Stimulated activated CD8-positive, alpha-beta memory T cell treated with anti-CD3 and anti-CD28 coated beads, Interleukin-2, amount 100 ng/mL, for 48 hours (primary cell): ENCODE measurements around the gene ECE1.

Experiments
- DNase-seq, 2 donors: peaks; one replicate each; pipeline ENCODE4 v3.0.0-alpha.2; 2020; ENCODE audit warnings: low read depth in 2 of 2

Gene ECE1

DNA sequence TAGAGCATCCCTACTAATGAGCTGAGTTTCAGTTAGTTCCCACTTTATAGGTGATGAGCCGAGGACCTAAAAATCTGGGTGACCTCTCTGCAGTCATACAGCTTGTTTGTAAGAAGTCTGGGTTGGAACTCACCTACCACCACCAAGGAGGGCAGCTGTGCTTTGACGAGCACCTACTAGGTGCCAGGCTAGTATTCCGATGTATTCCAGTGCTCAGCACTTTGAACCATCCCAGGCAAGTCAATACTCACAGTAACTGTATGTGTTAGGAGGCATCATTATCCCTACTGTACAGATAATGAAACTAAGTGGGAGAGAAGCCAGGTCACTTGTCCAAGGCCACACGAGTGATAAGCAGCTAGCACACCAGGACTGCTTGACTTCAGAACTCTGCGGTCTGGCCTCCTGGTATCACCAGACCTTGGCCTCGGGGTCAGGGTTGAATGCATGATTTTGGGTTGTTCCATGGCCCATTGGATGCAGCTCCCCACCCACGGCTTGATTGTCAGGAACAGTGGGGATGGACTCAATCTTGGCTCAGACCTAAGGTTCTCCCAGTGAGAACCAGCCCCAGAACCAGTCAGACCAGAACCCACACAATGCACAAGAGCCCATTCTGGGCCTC is 20.7 kb downstream of the ECE1 start:
- no peak for DNase-seq

DNA sequence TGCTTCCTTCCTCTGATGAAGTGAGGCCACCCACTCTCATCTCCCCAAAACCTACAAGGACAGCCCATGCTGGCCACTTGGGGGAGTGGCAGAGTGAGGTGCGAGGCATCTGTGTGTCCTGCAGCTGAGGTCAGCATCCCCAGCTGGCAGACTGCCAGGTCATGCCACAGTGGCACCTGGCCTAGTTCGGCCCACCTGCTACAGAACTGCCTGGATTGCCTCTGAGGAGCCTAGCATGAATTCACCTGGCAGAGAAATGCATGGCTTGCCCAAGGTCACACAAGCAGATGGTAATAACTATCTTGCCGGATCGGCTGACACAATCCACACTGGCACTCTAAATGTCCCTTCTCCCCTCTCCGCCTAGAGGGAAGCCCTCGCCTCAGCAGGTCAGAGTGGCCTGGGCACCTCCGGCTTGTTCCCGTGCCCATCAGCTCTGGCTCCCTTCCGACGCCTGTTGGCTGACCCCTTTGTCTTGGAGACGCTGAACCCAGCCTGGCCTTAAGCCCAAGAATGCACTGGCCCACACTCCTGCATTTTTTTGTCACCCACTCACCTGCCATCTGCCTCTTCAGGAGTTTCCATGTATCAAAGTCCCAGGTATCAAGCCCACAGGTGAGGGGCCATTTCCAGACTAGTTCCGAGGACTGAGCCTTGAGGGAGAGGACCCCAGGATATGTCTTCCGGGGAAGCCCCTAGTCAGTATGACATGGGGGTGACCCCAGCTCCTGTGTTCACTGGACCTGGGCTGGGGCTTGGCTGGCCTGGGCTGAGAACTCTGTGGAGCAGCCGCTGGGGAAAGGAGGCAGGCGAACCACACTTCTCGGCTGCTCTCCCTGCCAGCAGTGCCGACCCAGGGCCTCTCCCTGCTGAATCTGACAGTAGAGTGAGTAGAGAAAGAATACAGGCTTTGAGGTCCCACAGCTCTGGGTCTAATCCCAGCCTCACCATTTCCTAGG is 21.7 kb downstream of the ECE1 start:
- DNase-seq = no peak

DNA sequence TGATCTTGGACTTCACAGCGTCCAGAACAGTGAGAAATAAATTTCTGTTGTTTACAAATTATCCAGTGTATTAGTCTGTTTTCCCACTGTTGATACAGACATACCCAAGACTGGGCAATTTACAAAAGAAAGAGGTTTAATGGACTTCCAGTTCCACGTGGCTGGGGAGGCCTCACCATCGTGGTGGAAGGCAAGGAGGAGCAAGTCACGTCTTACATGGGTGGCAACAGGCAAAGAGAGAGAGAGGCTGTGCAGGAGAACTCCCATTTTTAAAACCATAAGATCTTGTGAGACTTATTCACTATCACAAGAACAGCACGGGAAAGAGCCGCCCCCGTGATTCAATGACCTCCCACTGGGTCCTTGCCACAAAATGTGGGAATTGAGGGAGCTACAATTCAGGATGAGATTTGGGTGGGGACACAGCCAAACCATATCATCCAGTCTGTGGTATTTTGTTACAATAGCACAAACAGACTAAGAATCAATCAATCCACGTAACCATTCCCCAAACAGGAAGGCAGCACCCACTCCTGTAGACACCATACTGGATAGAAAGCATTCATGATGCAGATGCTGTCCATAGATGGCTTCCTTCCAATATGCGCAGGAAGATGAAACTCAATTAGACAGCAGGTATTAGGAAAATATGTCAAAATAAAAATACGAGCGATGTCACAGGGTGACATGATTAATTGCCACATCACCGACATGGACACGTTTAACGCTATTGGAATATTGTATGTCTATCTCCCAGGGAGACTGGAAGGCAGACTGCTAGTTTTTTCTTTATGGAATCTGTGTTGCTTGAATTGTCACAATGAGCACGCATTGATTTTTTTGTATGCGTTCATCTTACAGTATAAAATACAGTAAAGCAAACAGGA is 22.8 kb downstream of the ECE1 start:
- no peak for DNase-seq

DNA sequence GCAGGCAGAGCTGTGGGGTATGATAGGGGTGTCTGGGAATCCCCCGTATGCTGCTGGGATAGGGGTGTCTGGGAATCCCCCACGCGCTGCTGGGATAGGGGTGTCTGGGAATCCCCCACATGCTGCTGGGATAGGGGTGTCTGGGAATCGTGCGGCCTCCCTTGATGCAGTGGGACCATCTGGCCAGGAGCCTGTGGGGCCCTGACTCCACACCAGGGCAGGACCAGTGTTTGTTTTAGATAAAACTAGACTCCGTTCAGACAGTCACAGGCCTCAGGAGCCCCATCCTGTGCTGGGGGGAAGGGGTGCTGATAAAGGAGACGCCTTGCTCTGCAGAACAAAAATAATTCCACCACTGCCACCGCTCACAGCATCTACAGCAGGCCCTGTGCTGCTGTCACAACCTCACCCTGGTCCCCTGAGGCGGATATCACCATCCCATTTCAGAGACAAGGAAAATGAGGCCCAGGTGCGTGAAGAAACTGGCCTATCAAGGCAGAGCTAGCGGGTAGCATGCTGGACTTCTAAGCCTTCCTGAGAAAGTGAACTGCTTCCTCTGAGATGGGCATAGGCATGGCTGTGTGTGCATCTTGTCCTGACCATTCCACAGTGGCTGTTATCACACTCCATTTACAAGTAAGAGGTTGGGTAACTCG is 24.0 kb downstream of the ECE1 start:
- DNase-seq = no peak

DNA sequence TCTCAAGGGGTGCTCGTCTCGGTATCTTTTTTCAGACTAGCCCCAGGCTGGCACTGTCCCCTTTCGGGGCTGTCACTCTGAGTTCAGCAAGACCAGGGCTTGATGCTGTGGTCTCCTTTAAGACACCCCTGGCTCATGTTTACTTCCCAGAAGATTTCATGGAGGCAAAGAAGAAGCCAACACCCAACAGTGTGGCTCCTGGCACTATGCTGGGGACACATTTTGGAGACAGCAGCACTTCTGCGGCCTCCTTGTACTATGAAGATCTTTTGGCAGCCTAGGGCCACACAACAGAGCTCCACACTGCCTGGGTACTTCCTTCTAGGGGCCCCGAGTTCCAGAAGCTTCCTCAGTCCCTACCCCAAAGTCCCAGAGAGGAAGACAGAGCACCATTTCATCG is 24.6 kb downstream of the ECE1 start:
- DNase-seq = no peak

DNA sequence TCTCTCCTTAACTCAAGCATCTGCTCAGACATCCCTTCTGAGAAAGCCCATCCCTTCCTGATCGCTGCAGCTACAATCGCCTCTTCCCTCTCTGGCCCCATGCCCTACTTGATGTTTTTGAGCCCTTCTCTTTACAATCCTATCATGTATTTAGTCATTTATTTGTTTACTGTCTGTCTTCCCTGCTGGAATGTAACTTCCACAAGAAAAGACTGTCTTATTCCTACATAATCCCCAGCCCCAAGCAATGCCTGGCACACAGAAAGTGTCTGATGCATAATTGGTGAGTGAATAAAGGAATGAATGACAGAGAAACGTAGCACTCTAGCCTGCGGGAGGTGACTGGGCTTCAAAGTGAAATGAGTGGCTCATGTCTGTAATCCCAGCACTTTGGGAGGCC is 25.4 kb downstream of the ECE1 start:
- no peak for DNase-seq

DNA sequence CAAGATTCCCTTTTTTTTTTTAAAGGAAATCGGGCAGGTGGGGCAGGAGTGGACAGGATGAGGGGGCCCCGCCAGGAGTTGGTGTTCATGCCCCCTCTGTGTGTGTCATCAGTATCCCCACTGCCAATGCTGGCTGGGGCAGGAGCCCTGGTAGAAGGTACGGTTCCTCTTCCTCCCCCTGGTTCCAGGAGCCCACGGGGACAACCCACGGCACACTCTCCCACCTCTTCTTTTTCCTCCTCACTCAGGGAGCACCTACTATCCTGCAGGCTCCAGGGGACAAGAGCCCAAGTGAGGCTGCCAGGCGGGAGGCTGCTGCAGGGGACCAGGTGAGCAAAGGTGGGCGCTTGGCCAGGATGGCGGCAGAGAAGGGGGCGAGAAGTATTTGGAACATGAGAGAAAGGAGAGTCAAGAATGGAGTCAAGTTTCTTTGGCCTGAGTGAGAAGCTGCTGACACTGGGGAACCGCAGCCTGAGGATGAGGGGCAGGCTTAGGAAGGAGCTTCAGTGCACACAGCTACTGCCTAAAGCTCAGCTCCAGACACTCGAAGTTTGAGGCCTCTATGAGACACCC is 26.5 kb downstream of the ECE1 start:
- DNase-seq = no peak

DNA sequence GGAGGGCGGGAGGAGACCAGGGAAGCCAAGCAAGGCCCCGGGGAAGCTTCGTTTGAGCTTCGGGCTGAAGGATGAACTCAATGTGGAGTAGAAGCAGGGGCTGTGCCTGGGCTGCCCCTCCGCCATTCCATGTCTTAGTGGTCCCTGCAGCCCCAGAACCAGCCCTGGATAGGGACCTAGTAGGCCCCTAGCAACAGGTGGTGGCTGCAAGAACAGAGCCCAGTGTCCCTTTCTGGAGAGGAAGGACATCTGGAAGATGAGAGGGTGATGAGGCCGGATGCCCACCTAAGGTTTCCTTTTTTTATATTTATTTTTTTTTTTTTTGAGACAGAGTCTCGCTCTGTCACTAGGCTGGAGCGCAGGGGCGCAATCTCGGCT is 27.2 kb downstream of the ECE1 start:
- no peak for DNase-seq

DNA sequence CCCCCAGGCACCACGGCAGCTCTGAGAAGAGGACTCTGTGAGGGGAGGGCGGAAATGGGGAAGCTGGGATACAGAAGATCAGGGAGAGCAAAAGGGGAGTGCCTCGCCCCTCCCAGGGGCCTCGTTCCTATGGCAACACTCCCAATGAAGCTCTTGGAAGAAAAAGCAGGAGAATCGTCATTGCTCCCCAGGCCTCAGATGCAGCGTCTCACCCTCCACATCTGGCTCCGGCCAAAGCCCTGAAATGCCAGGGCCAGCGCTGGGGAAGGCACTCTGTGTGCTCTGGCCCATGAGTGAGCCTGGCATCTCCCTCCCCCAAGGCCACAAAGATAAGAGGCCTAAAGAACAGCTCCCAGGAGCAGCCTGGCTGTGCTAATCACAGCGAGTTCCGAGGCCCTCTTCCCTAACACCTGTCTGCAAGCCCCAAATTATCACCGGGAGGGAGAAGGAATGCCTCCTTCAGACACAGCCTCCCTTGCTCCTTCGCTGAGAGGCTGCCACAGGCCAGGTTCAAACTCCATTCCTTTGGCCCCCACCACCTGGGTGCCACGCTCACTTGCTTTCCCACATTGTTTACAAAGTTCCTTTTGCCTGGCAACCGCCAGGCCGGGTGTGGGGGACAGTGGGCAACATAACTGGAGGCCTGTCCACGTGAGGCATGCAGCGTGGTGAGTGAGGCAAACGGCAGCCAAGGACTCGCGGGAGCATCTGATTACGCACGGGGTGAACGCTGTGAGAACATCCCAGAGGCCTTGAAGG is 27.8 kb downstream of the ECE1 start:
- DNase-seq = no peak

DNA sequence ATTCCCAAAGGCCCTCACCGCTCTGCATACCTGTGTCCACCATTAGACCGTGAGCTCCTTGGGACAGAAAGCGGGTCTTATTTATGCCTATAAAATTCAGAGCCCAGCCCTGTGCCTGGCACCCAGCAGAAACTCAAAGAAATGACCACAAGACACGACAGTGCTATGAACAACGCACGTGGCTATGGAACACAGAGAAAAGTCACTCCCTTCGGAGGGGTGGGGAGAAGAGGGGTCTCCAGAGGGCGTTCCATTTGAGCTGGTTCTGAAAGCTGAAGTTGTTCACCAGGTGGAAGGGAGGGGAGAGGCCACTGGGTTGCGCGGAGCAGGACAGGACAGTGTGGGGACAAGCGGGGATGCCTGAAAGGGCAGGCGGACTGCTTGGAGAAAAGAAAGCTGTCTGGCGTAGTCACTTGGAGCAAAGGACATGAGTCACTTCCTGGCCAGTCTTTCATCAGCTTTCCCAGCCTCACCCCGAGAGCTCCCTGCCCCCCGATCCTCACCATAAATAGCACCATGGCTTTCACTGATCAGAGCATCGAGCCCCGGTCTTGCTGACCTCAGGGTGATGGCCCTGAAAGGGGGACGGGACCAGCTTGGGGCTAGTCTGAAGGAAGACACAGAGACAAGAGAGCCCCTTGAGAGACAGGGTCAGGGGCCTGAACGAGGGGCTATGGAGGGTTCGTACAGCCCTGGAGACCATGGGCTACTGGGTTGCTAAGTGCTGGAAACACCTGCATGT is 28.5 kb downstream of the ECE1 start:
- no peak for DNase-seq

DNA sequence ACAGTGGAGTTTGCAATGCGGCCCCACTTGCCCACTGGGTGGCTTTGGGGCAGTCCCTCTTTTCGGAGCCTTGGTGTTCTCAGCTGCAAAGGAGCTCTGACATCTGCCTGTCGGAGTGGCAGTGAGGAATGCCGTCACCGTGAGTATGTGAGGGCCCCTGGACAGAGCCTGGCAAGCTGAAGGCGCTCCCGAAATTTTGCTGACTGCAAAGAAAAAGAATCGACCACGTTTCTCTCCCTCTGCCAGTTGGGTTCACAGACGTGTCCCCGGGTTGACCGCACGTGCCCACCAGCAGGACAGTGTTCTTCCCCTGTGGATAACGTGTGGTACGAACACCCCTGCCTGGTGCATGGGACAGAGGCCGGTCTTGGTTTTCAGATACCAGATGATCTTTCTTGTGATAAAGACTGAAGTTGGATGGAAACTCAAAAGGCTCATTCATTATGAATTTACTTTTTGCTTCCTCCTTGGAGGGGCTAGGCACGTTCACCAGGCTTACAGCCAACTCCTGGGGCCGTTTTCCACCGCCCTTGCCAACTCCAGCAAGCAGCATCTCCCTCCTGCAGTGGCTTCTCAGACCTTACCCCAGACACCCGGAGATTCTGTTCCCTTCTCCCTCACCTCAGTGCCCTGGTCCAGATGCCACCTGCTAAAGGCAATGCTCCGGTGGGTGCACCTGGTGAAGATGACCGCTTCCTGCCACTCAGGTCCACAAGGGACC is 29.7 kb downstream of the ECE1 start:
- DNase-seq = no peak

DNA sequence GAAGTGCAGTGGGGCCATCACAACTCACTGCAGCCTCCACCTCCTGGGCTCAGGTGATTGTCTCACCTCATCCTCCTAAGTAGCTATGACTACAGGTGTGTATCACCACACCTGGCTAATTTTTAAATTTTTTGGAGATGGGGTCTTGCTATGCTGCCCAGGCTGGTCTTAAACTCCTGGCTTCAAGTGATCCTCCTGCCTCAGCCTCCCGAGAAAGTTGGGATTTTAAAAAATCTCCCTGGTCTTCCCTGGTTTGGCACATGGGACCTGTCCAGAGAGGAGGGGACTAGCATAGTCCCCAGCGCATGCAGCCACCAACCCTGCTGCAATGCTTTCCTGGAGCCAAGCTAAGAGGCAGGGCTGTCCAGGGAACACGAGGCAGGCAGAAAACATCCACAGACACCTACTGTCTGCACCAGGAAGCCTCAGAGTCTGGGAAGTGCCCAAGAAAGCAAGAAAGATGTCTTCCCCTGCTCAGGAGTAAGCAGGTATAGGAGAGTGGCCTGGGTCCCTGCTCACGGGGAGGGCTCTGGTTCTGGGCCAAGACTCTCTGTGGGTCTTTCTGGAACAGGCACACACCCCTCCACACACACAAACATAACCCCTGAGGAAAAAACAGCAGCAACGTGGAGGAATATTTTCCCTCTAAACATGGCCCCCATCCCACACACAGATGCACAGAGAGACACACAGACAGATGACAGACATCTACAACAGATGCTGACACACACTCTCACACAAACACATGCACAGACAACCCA is 30.8 kb downstream of the ECE1 start:
- no peak for DNase-seq

DNA sequence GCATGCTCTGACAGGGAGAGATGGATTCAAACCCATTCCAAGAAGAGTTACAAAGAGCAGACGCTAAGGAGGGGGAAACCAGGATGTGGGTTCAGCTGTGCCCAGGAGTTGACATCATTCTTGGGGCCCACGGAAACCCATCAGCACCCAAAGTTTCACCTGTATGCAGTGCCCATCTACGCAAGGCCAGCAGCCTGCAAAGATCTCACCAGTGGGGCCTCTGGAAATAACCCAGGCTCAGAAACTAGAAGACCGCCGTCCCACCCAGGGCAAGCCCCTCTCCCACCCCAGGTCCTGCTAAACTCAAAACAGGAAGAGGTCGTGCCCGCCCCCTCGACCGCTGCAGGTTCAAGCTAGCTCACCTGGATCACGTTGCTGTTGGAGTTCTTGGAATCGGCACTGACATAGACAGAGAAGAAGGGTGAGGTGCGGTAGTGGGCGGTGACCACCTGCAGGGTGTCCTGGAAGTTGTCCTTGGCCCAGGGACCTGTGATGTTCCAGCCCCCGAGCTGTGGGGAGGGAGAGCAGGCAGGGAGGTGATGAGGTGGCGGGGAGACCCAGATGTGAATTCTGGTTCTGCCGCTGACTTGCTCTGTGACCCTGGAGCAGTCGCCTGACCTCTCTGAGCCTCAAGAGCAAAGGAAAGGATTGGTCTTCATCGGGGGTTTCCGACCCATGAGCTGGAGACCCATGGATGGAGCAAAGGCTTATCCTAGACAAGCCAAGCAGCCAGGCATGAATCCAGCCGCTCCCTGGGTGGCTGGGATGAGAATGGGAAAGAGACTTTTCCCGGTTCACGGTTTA is 31.7 kb downstream of the ECE1 start:
- DNase-seq = peak; percentile 19 to 51

DNA sequence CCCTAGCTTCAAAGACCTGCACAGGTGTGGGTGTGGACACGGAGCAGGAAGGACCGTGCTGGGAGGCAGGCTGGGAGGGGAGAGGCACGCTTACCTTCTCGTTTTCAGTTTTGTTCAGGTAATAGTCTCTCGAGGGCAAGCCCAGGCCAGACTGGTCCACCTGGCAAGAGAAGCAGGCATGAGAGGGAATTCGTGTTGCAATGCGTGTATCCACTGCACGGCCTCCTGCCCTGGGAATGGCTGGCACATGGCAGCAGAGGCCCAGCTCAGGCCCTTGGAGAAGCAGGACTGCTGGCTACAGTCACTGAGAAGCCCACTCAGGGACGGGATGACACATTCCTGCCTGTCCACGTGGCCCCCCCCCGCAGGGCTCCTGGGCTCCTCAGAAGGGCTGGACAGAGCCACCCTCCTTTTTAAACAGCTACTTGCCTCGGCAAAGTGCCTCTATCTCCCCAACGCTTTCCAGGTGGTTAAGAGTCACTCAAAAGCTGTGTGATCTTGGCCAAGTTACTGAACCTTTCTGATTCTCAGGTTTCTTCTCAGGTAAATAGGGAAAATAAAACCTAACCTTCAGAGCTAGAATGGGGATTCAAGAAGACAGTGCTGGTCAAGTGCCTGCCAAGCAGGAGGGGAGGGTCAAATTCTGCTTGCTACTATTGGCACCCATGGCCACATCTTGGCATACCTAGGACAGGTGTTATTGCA is 32.7 kb downstream of the ECE1 start:
- DNase-seq = no peak

DNA sequence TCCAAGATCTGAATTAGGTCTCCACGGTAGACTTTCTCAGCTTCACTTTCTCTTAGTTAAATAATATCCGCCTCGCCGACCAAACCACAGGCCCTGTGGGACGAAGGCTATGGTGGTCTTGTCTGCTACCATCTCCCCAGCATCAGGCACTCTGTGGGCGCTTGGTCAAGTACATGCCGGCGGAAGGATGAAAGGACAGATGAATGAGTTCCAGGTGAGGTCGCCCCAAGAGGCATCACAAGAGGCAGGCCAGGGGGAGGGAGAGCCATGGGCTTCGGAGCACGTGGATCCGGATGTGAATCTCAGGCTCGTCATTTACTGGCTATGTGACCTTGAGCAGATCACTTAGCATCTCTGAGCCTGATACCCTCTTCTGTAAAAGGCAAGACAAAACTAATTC is 33.5 kb downstream of the ECE1 start:
- DNase-seq = no peak

DNA sequence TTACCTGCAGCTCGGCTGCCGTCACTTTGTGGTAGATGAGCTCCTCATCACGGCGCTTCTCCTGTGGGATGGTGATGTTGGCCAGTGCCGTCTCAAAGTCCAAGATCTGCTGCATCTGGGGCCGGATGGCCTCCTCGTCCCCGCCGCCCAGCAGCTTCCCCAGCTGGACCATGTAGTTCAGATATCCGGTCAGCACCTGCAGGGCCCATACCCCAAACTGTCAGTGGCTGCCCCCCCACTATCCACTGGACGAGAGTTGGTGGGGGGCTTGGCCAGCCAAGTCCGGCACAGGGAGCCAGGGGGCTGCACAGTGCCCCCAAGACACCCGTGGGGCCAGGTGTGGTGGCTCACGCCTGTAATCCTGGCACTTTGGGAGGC is 34.3 kb downstream of the ECE1 start:
- DNase-seq = no peak

DNA sequence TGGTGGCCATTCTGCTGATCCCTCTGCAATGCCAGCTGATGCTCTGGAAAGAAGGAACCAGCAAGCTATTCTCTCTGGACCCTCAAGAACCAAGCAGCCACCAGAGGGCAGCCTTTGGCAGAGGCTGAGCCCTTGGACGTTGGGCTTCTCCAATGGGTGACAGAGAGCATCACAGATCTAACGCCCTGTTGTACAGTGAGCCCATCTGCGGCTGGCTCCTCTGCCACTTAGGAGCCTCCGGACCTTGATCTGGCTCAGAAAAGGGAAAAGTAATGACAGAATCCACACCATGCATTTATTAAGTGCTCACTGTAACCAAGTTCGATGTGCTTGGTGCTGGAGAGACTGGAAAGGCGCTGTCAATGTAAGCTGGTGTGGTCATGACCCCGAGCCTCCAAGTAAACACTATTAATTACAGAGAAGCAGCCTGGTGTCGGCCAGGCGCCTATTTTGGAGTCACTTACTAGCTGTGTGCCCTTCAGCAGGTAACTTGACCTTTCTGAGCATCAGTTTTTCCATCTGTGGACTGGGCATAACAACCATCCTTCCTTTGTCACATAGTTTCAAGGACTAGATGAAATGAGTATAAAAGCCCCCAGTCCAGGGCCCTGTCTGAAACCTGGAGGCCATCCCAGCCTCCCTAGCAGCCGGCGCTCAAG is 34.9 kb downstream of the ECE1 start:
- DNase-seq = peak; percentile 72 to 76
